ENCODE results near the gene ETFB. TPM values are rescaled to one million over a fixed set of nuclear protein-coding genes. Genes with fewer than 3 reads are reported as not detected.

ETFB gene
- total RNA-seq, 1 donor from 2014 or later, result 77.7 TPM

DNA sequence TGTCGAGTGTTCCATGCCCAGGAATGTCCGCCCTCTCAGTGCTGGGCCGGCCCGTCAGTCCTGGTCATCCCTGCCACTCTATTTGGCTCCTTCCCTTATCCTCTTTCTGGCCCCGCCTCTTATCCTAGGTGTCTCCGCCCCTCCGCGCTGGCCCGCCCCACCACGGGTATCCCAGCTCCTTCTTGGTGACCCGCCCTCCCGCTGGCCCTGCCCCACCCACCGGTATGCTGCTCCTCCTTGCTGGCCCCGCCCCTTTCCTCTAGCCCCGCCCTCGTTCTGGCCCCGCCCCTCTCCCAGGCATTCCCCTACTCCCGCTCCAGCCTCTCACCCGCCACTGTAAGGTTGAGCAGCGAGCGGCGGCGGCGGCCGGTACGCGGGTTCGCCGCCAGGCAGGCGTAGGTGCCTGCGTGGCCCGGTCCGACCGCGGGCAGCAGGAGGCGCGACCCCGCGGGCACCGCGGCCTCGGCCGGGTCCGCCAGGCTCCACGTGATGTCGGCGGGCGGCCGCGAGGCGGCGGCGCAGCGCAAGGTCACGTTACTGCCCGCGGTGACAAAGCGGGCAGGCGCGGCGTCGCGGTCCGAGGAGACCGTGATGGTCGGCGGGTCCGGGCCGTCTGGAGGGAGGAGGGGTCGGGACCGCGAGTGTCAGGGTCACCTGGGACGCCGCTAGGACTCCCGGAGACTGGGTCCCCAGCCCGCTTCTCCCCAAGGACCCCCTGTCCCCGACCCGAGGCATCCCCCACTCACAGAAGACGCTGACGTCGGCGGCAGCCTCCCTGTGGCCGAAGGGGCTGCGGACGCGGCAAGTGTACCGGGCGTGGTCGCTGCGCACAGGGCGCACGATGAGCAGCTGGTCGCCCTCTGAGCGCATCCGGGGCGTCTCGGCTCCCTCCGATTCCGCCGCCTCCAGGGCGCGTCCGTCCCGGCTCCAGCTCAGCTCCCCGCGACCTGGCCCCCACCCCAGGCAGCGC lies 26.2 kb downstream of the ETFB start:
- peaks cover 3% of the 10 kb centered on the region for H3K4me1 Mint-ChIP-seq (ENCODE audit: low read depth, unreplicated experiment)
- TF ChIP-seq, protein P1, sequence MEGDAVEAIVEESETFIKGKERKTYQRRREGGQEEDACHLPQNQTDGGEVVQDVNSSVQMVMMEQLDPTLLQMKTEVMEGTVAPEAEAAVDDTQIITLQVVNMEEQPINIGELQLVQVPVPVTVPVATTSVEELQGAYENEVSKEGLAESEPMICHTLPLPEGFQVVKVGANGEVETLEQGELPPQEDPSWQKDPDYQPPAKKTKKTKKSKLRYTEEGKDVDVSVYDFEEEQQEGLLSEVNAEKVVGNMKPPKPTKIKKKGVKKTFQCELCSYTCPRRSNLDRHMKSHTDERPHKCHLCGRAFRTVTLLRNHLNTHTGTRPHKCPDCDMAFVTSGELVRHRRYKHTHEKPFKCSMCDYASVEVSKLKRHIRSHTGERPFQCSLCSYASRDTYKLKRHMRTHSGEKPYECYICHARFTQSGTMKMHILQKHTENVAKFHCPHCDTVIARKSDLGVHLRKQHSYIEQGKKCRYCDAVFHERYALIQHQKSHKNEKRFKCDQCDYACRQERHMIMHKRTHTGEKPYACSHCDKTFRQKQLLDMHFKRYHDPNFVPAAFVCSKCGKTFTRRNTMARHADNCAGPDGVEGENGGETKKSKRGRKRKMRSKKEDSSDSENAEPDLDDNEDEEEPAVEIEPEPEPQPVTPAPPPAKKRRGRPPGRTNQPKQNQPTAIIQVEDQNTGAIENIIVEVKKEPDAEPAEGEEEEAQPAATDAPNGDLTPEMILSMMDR (IDR thresholded peaks at IDR 0.05; ENCODE audit: partially characterized antibody, unreplicated experiment), result peak; percentile 37
- peak overlapping the region; percentile 99 for H3K4me3 Mint-ChIP-seq (ENCODE audit: unreplicated experiment)
- peaks cover 4% of the 10 kb centered on the region for H3K9me3 Mint-ChIP-seq (ENCODE audit: unreplicated experiment)
- DNase-seq, result peak; percentile 99
- H3K27me3 Mint-ChIP-seq (ENCODE audit: unreplicated experiment), result peaks cover 13% of the 10 kb centered on the region
- H3K27ac Mint-ChIP-seq (ENCODE audit: unreplicated experiment), result peak overlapping the region; percentile 85
- H3K36me3 Mint-ChIP-seq (ENCODE audit: unreplicated experiment), result no peaks in the 10 kb centered on the region

DNA sequence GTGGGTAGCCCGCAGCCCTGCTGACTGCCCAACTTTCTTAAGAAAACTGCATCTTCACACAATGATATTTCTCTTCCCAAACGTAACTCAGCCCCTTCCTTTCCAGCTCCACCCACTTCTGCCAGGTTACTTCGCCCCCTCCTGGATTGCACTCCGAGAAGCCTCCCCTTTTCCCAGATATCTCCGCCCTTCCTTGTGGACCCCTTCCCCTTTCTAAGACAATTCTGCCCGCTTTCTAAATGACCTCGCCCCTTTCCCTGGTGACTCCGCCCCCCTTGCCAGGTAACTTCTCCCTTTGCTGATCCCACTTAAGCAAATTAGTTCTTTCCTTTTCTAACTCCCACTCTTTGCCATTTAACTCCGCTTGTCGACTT lies 26.9 kb downstream of the ETFB start:
- Mint-ChIP-seq H3K9me3 (ENCODE audit: unreplicated experiment) (peaks cover 4% of the 10 kb centered on the region), H3K36me3 (ENCODE audit: unreplicated experiment) (no peaks in the 10 kb centered on the region), H3K27me3 (ENCODE audit: unreplicated experiment) (peaks cover 11% of the 10 kb centered on the region), H3K4me1 (ENCODE audit: low read depth, unreplicated experiment) (peaks cover 3% of the 10 kb centered on the region), H3K4me3 (ENCODE audit: unreplicated experiment) (peak overlapping the region; percentile 99), H3K27ac (ENCODE audit: unreplicated experiment) (peak overlapping the region; percentile 85)
- TF ChIP-seq, protein P1 (IDR thresholded peaks at IDR 0.05; ENCODE audit: partially characterized antibody, unreplicated experiment), result no peak
- no peak for DNase-seq

- DNase-seq, result peak; percentile 93
- Mint-ChIP-seq H3K27me3 (ENCODE audit: unreplicated experiment) (peaks cover 11% of the 10 kb centered on the region), H3K27ac (ENCODE audit: unreplicated experiment) (no peak overlapping the region), H3K9me3 (ENCODE audit: unreplicated experiment) (peaks cover 4% of the 10 kb centered on the region), H3K4me1 (ENCODE audit: low read depth, unreplicated experiment) (peaks cover 3% of the 10 kb centered on the region), H3K36me3 (ENCODE audit: unreplicated experiment) (no peaks in the 10 kb centered on the region), H3K4me3 (ENCODE audit: unreplicated experiment) (peak overlapping the region; percentile 99)
- TF ChIP-seq, protein P1 (IDR thresholded peaks at IDR 0.05; ENCODE audit: partially characterized antibody, unreplicated experiment), result peak; percentile 95
Measured at GRCh38 chr19:51338563-51339312, 27.4 kb downstream of the ETFB start.

DNA sequence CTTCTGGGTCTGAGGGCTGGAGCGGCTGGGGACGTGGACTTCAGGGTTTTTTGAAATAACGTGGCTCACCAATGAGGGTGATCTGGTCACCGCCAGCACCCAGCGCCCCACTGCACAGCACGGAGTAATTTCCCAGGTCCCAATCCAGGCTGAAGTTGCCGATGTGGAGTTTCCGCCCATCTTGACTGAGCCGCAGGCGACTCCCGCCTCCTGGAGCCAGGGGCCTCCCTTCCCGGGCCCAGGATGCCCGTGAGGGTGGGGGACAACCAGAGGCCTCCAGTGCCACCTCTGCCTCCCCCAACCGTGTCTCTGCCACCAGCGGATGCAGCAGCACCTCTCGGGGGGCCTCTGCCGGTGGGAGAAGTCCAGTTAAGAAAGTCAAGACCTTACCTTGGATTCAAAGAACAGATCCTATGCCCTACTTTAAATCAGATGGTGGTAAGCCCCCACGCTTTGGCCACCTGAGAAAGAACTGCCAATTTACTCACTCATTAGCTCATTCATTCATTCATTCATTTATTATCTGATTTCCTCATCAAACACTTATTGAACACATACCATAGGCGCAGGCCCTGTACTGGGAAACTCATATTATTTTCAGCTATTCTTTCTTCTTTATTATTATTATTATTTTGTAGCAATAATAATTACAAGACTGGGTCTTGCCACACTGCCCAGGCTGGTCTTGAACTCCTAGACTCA lies 28.2 kb downstream of the ETFB start:
- H3K4me3 Mint-ChIP-seq (ENCODE audit: unreplicated experiment), result peak overlapping the region; percentile 76
- TF ChIP-seq, protein P1 (IDR thresholded peaks at IDR 0.05; ENCODE audit: partially characterized antibody, unreplicated experiment), result no peak
- DNase-seq, result no peak
- H3K9me3 Mint-ChIP-seq (ENCODE audit: unreplicated experiment), result peaks cover 4% of the 10 kb centered on the region
- no peak overlapping the region for H3K27ac Mint-ChIP-seq (ENCODE audit: unreplicated experiment)
- H3K36me3 Mint-ChIP-seq (ENCODE audit: unreplicated experiment), result no peaks in the 10 kb centered on the region
- H3K4me1 Mint-ChIP-seq (ENCODE audit: low read depth, unreplicated experiment), result peaks cover 3% of the 10 kb centered on the region
- H3K27me3 Mint-ChIP-seq (ENCODE audit: unreplicated experiment), result peaks cover 11% of the 10 kb centered on the region

All from glutamatergic neuron (in vitro differentiated cells).